Measurements from ENCODE around the gene CCL22. TPM values are rescaled to one million over a fixed set of nuclear protein-coding genes. Genes with fewer than 3 reads are reported as not detected.

Gene CCL22
- total RNA-seq, 1 experiment from 2014 or later: not detected

DNA sequence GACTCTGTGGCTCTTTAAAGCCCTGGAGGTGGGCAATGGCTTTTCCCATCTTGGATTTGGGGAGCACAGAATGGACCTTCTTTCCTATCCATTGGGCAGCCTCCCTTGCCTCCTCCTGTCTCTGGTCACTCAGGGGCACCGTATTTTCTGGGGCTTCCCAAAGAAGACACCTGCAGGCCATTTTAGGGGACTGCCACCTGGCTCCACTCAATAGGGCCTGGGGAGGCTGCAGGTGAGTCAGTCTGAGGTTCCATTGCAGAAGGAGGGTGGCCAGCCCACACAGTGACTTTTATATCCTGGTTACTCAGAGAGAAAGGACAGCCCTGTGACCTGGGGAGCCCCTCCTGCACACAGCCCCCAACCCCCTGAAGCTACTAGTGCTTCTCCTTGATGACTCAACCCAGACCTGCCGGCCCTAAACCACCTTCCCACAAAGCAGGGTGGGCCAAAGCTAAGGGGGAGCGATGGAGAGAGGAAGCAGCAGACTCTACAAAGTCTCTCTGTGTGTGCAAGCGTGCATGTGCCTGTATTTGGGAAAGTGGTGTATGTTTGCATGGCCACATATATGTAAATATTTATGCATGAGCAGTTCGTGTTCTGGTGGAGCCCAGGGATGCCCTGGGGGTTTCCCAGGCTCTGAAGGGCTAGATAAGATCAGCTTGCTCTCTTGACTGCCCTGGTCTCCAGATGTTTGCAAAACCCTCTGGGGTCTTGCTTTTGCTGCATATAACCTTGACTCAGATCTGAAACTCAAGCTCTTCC, 18.7 kb downstream of the CCL22 start:
- no peak overlapping the region for H4K8ac ChIP-seq (replicated peaks; ENCODE audit: insufficient read length, low read depth, low read length)
- H3K9ac ChIP-seq (ENCODE audit: extremely low read depth, insufficient read length, low read length): no peak overlapping the region
- peaks cover 3% of the 10 kb centered on the region; the same call in 1 of the 2 replicates for H3K4me1 ChIP-seq (ENCODE audit: insufficient read depth, low read length)
- H4K20me1 ChIP-seq (ENCODE audit: control insufficient read depth, insufficient read depth, insufficient read length): no peaks in the 10 kb centered on the region
- no peak overlapping the region for H3K4ac ChIP-seq (ENCODE audit: low read depth, low read length)
- Mint-ChIP-seq H3K4me3 (no peak overlapping the region), H3K27ac (no peak overlapping the region; a peak in 1 of 7 replicates), H3K4me1 (peaks cover 27 to 31% of the 10 kb centered on the region in 2 experiments), H3K27me3 (ENCODE audit: low read depth) (no peaks in the 10 kb centered on the region), H3K9me3 (no peaks in the 10 kb centered on the region), H3K36me3 (ENCODE audit: insufficient read depth in 1 of 3, low read depth in 3 of 3) (no peaks in the 10 kb centered on the region)
- H3K79me2 ChIP-seq (ENCODE audit: insufficient read depth, low read length): no peaks in the 10 kb centered on the region
- H3K18ac ChIP-seq (ENCODE audit: insufficient read length, low read depth, low read length): no peak overlapping the region
- H4K91ac ChIP-seq (ENCODE audit: insufficient read length, low read depth, low read length): no peak overlapping the region
- no peak overlapping the region for H3K23ac ChIP-seq (ENCODE audit: insufficient read length, low read depth, low read length)
- H3K23me2 ChIP-seq (ENCODE audit: insufficient read length, low read depth, low read length, poor library complexity, severe bottlenecking): no peaks in the 10 kb centered on the region
- no peaks in the 10 kb centered on the region for H3K79me1 ChIP-seq (ENCODE audit: insufficient read depth, low read depth, low read length, poor library complexity, severe bottlenecking)
- no peak overlapping the region for H2BK20ac ChIP-seq (ENCODE audit: low read depth, low read length, poor library complexity, severe bottlenecking)
- DNase-seq: peak; percentile 48
- no peak overlapping the region for H2BK12ac ChIP-seq (ENCODE audit: insufficient read length, low read depth, low read length)
- no peak overlapping the region for H3T11ph ChIP-seq (ENCODE audit: low read length)
- TF ChIP-seq CTCF (conservative IDR thresholded peaks at IDR 0.05): peak; percentile 38; the same call in 2 of the 3 replicates
- H2AFZ ChIP-seq (ENCODE audit: low read length): no peak overlapping the region
- no peak overlapping the region for H4K5ac ChIP-seq (ENCODE audit: insufficient read length, low read depth, low read length)
- no peaks in the 10 kb centered on the region for H3K9me3 ChIP-seq (ENCODE audit: control insufficient read depth, low read depth, low read length)
- H3K27ac ChIP-seq (ENCODE audit: insufficient read length, low read depth, low read length): no peak overlapping the region
- H2AK5ac ChIP-seq (ENCODE audit: insufficient read length, low read length): no peak overlapping the region
- no peak overlapping the region for H3K4me2 ChIP-seq (ENCODE audit: insufficient read depth, insufficient read length, low read length)
- no peak overlapping the region for H3K14ac ChIP-seq (ENCODE audit: insufficient read depth, low read length)
- H2BK15ac ChIP-seq (ENCODE audit: low read depth, low read length): no peak overlapping the region
- no CpG with 5 or more reads among the region's 5 CpGs for WGBS (ENCODE audit: extremely low coverage, insufficient read length, low lambda C conversion rate)
- no peak overlapping the region for H2BK120ac ChIP-seq (ENCODE audit: low read depth, low read length, poor library complexity, severe bottlenecking)
- no peak overlapping the region for H3K56ac ChIP-seq (ENCODE audit: insufficient read length, low read depth, low read length)
- H3K27me3 ChIP-seq (ENCODE audit: insufficient read depth, low read length): no peaks in the 10 kb centered on the region
- no peak overlapping the region for H2BK5ac ChIP-seq (ENCODE audit: insufficient read length, low read length)

All from H9 (cell line).